Measurements from ENCODE around the gene ENDOU. TPM values are rescaled to one million over a fixed set of nuclear protein-coding genes. Genes with fewer than 3 reads are reported as not detected.

Gene ENDOU
- total RNA-seq, 1 donor from 2014 or later: not detected

DNA sequence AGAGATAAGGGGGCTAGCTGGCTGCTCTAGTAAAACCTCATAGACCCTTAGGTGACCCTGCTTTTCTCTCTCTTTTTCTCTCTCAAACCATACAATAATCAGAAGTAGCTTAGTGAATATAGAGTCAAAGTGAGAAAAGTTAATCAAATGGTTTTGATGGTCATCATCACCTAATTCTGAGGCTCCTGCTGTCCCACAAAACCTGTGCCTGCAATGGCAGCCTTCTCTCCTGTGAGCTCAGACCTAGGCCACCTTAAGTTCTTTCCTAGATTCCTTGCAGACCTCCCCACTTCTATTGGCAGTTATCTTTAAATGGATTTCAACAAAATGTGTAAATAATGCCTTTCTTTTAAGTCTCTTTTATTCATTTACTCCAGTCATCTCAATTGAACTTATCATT is 17.9 kb downstream of the ENDOU start:
- Histone ChIP-seq H3K27me3 (ENCODE audit: low read depth) (no peaks in the 10 kb centered on the region), H3K27ac (peak overlapping the region; percentile 24)
- ATAC-seq: no peak

GRCh38 chr12:47705566-47706425 is 19.5 kb downstream of the ENDOU start, which contains the start of gene RPAP3:
Gene RPAP3 (minus strand): TSS chr12:47706030. CDS start chr12:47702840, 3,190 bp downstream.
- Histone ChIP-seq H3K4me3 (peak within 1 kb of the TSS; percentile 94), H3K36me3 (peaks cover 6% of the 10 kb centered on the region), H3K9me3 (no peaks in the 10 kb centered on the region), H3K27ac (peak within 1 kb of the TSS; percentile 89), H3K4me1 (peaks cover 35% of the 10 kb centered on the region), H3K27me3 (ENCODE audit: low read depth) (no peaks in the 10 kb centered on the region)
- ATAC-seq (peak; percentile 99 to 100), DNase-seq (peak; percentile 99)
- peak; percentile 66 for TF ChIP-seq CTCF (IDR thresholded peaks at IDR 0.05)
- intact Hi-C loops (cut with DNase I): no loop called here

More for the DNA sequence above, 17.9 kb downstream of the ENDOU start:
- Histone ChIP-seq H3K9me3 (no peaks in the 10 kb centered on the region), H3K4me3 (no peak overlapping the region), H3K36me3 (no peaks in the 10 kb centered on the region), H3K4me1 (peaks cover 35% of the 10 kb centered on the region)
- intact Hi-C loops (cut with DNase I): no loop called here
- no peak for DNase-seq
- TF ChIP-seq CTCF (IDR thresholded peaks at IDR 0.05): no peak

DNA sequence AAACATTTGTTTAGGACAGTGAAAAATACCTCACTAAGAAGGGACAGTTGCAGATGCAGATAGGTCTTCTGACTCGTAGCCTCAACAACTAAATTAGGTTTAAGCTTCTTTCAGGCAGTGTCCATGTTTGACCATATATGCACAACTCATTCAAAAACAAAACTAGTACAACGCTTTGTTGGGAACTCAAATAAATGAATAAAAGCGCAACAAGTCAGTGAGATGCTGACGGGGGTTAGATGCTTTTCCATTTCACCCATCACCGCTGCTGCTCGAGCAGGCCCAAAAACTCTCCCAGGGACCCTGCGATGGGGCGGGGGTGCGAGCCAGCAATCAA is 20.1 kb downstream of the ENDOU start:
- peak overlapping the region; percentile 89 for H3K27ac ChIP-seq
- no peak for ATAC-seq

DNA sequence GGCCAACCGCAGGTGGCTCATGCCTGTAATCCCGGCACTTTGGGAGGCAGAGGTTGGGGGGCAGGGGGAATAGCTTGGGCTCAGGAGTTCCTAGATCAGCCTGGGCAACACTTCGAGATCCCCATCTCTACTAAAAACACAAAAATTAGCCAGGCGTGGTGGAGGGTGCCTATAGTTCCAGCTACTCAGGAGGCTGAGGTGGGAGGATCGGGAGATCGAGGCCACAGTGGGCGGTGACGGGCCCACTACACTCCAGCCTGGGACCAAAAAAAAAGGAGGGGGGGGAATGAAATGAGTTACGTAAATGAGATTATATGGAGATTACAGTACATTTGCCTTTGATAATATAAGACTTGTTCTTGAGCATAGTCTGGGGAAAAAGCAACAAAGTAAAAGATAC is 20.6 kb downstream of the ENDOU start:
- Histone ChIP-seq H3K4me3 (peak overlapping the region; percentile 94), H3K27me3 (ENCODE audit: low read depth) (no peaks in the 10 kb centered on the region), H3K27ac (no peak overlapping the region), H3K9me3 (no peaks in the 10 kb centered on the region), H3K36me3 (peaks cover 17% of the 10 kb centered on the region), H3K4me1 (peaks cover 35% of the 10 kb centered on the region)
- no peak for TF ChIP-seq CTCF (IDR thresholded peaks at IDR 0.05)
- ATAC-seq: no peak
- intact Hi-C loops (cut with DNase I): no loop called here
- DNase-seq: no peak

More for the DNA sequence above, 20.1 kb downstream of the ENDOU start:
- H3K9me3 ChIP-seq: no peaks in the 10 kb centered on the region
- peaks cover 35% of the 10 kb centered on the region for H3K4me1 ChIP-seq
- no peaks in the 10 kb centered on the region for H3K27me3 ChIP-seq (ENCODE audit: low read depth)
- peak overlapping the region; percentile 94 for H3K4me3 ChIP-seq
- intact Hi-C loops (cut with DNase I): no loop called here
- peaks cover 12% of the 10 kb centered on the region for H3K36me3 ChIP-seq
- TF ChIP-seq CTCF (IDR thresholded peaks at IDR 0.05): no peak
- DNase-seq: no peak

DNA sequence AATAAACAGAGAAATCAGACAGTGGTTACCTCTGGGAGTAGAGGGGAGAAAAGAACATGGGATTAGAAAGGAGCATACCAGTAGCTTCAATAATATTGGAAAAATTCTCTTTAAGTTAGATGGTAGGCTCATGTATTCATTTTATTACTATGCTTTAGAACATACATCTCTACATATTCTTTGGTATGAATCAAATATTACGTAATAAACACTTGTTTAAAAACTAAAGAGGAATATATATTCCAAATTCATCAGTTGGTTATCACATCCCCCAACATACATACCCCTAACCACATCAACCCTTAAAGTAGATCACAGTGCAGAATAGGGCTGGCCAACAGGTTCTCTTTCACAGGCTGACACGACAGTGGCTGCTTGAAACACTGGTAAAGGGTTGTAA is 25.0 kb downstream of the ENDOU start:
- Histone ChIP-seq H3K27me3 (ENCODE audit: low read depth) (no peaks in the 10 kb centered on the region), H3K9me3 (no peaks in the 10 kb centered on the region), H3K4me3 (no peak overlapping the region), H3K27ac (no peak overlapping the region), H3K36me3 (peaks cover 49% of the 10 kb centered on the region), H3K4me1 (peaks cover 12% of the 10 kb centered on the region)
- no peak for TF ChIP-seq CTCF (IDR thresholded peaks at IDR 0.05)
- intact Hi-C loops (cut with DNase I): no loop called here
- ATAC-seq: no peak
- no peak for DNase-seq

All from lower lobe of right lung (tissue), 2 donors.